HG02678 (cell line): ENCODE data around the gene HMG20B.
"Not testable (repeated sequence)": the region's sequence is repeated elsewhere in the genome, so short reads cannot be mapped to it uniquely, and the experiment has no call there.

Source experiments
- ATAC-seq: cut with Tn5 transposase; IDR thresholded peaks from one replicate; pipeline ENCODE4 v1.9.1; 2021; ENCODE audit warnings: mild to moderate bottlenecking, moderate library complexity; ENCODE audit not compliant: unreplicated experiment

HMG20B gene

GRCh38 chr19:3578390-3578789, 5.6 kb downstream of the HMG20B start:
- ATAC-seq: no peak

GRCh38 chr19:3580156-3580934, 7.6 kb downstream of the HMG20B start:
- no peak for ATAC-seq

GRCh38 chr19:3581792-3582191, 9.0 kb downstream of the HMG20B start:
- ATAC-seq: not testable (repeated sequence)

GRCh38 chr19:3584036-3584802, 11.5 kb downstream of the HMG20B start:
- not testable (repeated sequence) for ATAC-seq

- no peak for ATAC-seq
Observed at GRCh38 chr19:3585301-3586126, 12.8 kb downstream of the HMG20B start, which contains the start of gene GIPC3. TSS of gene GIPC3 (plus strand) at chr19:3585478. CDS start at chr19:3585598, 120 bp downstream.

GRCh38 chr19:3586127-3586626, 13.4 kb downstream of the HMG20B start:
- ATAC-seq: no peak

GRCh38 chr19:3586707-3587346, 14.1 kb downstream of the HMG20B start:
- no peak for ATAC-seq

GRCh38 chr19:3589439-3589838, 16.7 kb downstream of the HMG20B start:
- ATAC-seq: no peak

GRCh38 chr19:3589949-3590348, 17.2 kb downstream of the HMG20B start:
- ATAC-seq: no peak

- ATAC-seq: no peak
Observed at GRCh38 chr19:3590991-3591659, 18.4 kb downstream of the HMG20B start.

- no peak for ATAC-seq
Observed at GRCh38 chr19:3591876-3592613, 19.3 kb downstream of the HMG20B start.

- ATAC-seq: no peak
Observed at GRCh38 chr19:3593156-3593555, 20.4 kb downstream of the HMG20B start.

GRCh38 chr19:3595521-3596061, 22.8 kb downstream of the HMG20B start:
- no peak for ATAC-seq

GRCh38 chr19:3599776-3600187, 27.0 kb downstream of the HMG20B start:
- no peak for ATAC-seq

- ATAC-seq: no peak
Observed at GRCh38 chr19:3601021-3601420, 28.3 kb downstream of the HMG20B start.

GRCh38 chr19:3603121-3603811, 30.5 kb downstream of the HMG20B start:
- no peak for ATAC-seq

- no peak for ATAC-seq
Observed at GRCh38 chr19:3604227-3604986, 31.7 kb downstream of the HMG20B start.

- no peak for ATAC-seq
Observed at GRCh38 chr19:3604987-3605343, 32.2 kb downstream of the HMG20B start.
